ENCODE measurements around the gene HOXA4.

HOXA4 gene

GRCh38 chr7:27146491-27147198, 16.1 kb upstream of the HOXA4 start:
- no peak for DNase-seq

GRCh38 chr7:27145914-27146412, 15.4 kb upstream of the HOXA4 start:
- DNase-seq: no peak

- no peak for DNase-seq
Observed at GRCh38 chr7:27145165-27145913, 14.8 kb upstream of the HOXA4 start.

- DNase-seq: no peak
Observed at GRCh38 chr7:27144781-27145164, 14.2 kb upstream of the HOXA4 start.

GRCh38 chr7:27143950-27144780, 13.6 kb upstream of the HOXA4 start:
- DNase-seq: no peak

GRCh38 chr7:27143023-27143949, 12.7 kb upstream of the HOXA4 start, which contains the start of gene HOXA5:
HOXA5 (minus strand) TSS chr7:27143681; CDS start chr7:27143607, 74 bp downstream.
- no peak for DNase-seq

GRCh38 chr7:27142580-27143022, 12.0 kb upstream of the HOXA4 start:
- DNase-seq: no peak

- no peak for DNase-seq
Observed at GRCh38 chr7:27141923-27142579, 11.5 kb upstream of the HOXA4 start.

- DNase-seq: no peak
Observed at GRCh38 chr7:27141137-27141922, 10.8 kb upstream of the HOXA4 start.

- DNase-seq: no peak
Observed at GRCh38 chr7:27140126-27140857, 9.7 kb upstream of the HOXA4 start.

GRCh38 chr7:27139334-27140125, 9.0 kb upstream of the HOXA4 start:
- no peak for DNase-seq

- DNase-seq: no peak
Observed at GRCh38 chr7:27138985-27139333, 8.4 kb upstream of the HOXA4 start.

- DNase-seq: no peak
Observed at GRCh38 chr7:27138472-27138871, 7.9 kb upstream of the HOXA4 start.

GRCh38 chr7:27137640-27138315, 7.2 kb upstream of the HOXA4 start:
- no peak for DNase-seq

- DNase-seq: no peak
Observed at GRCh38 chr7:27134392-27134791, 3.8 kb upstream of the HOXA4 start.

- DNase-seq: no peak
Observed at GRCh38 chr7:27133409-27134231, 3.1 kb upstream of the HOXA4 start.

GRCh38 chr7:27132978-27133377, 2.4 kb upstream of the HOXA4 start:
- no peak for DNase-seq
